ENCODE data around the gene SLC28A3. TPM values are rescaled to one million over a fixed set of nuclear protein-coding genes. Genes with fewer than 3 reads are reported as not detected.
A peak's percentile ranks its signal among the peaks of the same experiment; 100 is the strongest.

SLC28A3 gene
- polyA plus RNA-seq, 4 donors, result 0.03 to 0.11 (median 0.09) TPM; not detected in 1

DNA sequence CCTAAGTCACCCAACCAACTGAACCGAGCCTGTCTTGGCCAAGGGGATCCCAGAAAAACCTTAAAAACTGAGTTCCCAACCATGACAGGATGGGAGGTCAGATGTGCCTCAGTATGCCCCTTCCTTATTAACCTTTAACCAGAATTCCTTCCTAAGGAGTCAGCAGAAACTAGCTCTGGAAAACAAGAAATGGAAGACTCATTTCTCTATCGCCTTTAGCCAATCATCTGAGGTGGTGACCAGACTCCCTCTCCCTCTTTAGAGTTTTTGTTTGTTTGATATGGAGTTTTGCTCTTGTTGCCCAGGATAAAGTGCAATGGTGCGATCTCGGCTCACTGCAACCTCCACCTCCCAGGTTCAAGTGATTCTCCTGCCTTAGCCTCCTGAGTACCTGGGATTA is 37.5 kb downstream of the SLC28A3 start:
- no peak for DNase-seq (ENCODE audit: low read depth in 4 of 4, low spot score in 2 of 4)

DNA sequence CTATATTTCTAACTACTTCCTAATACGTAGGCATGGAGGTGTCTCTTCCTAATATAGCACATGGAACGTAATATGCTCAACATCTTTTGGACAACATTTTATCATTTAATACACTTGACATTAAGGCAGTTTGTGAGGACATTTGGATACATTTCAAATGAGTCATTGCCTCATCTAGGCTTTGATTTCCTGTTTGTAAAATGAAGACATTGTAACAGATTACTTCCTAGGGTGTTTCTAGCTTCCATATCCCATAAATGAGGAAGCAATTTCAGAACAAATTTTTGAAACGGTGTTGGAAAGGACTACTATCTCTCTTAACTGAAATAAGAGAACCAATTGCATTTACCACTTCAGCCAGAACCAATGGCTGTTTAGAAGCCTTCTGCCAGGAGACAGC is 38.7 kb downstream of the SLC28A3 start:
- DNase-seq (ENCODE audit: low read depth in 4 of 4, low spot score in 2 of 4), result no peak

DNA sequence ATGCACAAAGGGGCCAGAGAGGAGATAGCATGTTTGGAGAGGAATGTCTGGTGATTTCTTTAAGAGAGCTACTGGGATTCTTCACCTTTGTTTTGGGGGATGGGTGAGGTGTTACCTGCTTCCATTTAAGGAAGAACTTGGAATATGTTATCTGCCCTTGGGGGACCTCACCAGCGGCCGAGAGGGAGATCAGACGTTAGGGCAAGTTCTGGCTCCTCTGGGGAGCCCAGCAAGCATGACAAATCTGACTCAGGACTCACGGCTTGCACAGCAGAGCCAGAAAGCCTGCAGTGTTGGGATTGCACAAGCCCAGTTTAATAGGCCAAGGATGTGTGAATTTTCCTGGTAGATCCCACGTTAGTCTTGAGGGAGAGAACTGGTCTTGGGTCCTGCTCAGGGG is 40.3 kb downstream of the SLC28A3 start:
- DNase-seq (ENCODE audit: low read depth in 4 of 4, low spot score in 2 of 4), result no peak

DNA sequence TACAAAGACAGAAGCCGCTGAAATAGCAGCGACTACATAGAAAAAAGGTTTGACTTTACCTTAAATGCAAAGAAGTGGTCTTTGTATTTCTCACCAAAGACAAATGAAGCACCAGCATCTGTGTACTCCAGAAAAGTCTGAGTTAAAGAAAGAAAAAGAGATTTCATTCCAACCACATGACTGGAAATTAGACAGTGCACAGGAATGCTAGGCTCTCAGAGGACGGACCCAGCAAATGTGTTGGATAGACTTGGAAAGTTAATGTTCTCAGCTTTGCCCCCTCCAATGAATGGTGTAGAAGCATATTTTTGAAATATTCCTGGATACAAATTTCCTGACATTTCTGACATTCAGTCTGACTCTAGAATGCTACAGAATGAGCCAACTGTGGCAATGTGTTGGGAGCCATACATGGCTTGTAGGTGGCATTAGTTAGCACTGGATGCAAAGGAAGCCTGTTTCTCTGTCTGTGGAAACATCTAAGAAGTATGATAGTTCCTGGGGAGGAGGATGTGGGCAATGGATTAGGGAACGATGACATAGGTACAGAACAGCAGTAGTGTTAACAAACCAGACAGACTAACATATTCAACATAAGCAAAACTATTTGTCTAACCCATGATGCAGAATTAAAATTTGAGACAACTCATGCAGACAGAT is 43.3 kb downstream of the SLC28A3 start:
- no peak for DNase-seq (ENCODE audit: low read depth in 4 of 4, low spot score in 2 of 4)

DNA sequence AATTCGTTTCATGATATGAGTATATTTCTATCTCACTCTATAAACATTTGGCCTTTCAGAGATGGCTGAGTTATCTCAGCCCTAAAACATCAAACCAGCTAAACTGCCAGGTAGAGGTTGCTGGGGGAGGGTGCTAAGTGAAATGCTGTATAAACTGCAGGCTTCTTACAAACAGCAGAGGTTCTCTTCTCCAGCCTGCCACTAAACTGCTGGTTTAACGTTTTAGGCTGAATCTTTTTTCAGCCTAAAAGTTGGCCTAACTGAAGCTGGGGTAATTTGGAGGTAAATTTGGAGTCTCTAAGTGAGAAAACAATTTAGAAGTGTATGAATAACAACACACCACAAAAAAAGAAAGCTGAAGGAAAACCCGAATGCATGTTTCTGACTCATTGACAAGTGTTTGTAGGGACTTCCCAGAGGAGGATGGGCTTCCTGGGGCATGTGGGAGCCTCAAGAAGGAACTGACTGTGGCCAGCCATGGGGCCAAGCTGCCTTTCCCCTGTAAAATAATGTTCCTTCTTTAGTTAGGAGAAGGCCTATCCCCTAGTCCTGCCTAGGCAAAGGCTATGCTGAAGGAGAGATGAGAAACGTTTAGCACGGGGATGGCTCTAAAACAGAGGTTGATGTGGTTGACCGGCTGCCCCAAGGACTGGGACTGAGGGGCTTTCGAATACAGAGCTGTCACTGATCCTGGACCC is 44.3 kb downstream of the SLC28A3 start:
- no peak for DNase-seq (ENCODE audit: low read depth in 4 of 4, low spot score in 2 of 4)

DNA sequence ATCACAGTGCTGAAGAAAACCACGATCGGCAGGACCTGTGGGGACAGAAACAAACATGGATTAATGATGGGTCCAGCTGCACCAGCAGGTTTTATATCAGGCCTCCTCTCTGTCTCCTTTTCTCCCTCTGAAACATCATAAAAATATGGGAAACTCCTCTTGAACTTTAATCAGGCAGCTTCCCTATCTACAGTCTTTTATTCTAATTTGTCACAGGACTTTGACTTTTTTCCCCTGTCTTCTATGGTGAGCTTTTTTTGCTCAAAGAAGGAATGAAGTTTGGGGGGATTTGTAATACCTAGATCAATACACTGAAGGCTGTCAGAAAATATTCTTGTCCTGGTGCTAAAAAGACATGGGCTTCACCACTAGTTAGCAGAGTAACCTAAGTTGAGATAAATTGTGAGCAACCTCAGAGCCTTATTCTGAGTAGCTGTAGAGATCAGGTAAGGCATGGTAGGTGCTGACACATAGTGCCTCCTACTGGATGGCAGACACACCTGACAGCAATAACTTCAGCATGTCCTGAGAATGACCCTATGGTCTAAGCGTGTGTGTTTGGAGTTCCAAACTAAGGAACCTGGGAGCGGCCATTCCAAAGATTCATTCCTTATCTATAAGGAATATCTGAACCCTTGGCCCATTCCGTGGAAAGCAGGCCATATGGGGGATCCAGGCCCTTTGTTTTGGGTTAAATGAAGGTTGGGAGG is 46.2 kb downstream of the SLC28A3 start:
- no peak for DNase-seq (ENCODE audit: low read depth in 4 of 4, low spot score in 2 of 4)

DNA sequence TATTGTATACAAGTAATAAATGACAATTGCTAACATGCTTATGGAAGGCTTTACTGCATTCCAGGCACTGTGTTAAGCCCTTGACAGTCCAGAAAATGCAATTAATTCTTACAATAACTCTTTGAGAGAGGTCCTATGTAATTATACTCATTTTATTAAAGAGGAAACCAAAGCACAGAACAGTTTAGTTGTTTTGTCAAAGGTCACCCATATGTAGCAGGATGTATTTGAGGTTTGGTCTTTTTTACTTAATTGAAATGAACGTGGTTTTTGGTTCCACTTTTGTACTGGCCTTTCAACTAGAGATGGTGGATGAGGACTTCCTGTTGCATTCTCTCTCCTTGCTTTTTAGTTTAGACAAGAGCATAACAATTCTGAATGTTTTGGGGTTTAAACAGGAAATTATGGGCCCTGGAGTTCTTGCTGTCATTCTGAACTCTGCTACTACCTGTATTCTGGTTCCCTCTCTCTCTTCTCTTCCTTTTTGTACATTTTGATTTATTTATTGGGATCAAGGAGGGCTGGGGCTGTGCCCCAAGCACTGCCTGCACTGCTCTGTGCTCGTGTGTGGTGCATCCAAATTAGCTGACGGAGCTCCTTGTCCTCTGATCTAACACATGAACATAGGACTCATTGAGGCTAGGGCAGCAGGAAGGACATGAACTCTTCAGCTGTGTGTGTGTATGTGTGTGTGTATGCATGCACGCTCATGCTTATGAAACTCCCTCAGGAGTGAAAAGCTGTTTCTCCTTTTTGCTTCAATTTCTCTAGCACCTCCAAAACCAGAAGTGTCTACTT is 47.4 kb downstream of the SLC28A3 start:
- DNase-seq (ENCODE audit: low read depth in 4 of 4, low spot score in 2 of 4), result no peak

DNA sequence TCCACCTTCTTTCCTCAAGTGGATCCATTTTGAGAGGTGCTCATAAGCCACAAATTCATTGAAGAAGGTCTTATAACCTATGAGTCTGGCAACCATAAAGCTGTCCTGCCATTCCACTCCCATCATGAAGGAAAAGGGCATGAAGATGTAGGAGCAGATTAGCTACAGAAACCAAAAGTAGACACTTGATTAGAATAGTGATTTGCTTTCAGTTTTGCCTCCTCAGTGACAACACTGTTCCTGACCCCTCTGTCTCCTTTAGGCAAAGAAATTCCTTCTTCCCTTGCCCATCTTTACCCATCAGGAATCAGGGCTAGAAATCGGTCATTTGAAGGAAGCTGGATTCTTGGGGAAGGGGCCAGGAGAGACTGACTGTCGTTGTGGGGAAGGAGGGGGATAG is 55.2 kb downstream of the SLC28A3 start:
- DNase-seq (ENCODE audit: low read depth in 4 of 4, low spot score in 2 of 4), result no peak

DNA sequence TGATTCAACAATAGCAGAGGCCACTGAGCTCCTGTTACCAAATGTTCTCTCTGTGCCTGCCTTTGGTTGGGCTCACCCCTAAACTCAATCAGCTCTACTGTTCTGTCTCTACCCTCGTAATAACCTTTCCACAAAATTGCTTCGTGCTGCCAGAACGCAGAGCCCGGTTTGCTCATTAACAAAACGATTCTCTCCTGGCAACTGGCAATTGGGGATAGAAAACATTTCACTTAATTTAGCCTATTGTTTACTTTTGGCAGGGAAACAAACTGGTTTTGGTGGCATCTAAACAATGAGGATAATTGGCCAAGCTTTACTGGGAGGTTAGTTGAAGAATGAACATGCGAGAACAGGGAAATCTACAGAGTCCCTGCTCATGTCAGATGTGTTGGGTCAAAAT is 56.6 kb downstream of the SLC28A3 start:
- DNase-seq (ENCODE audit: low read depth in 4 of 4, low spot score in 2 of 4), result no peak

DNA sequence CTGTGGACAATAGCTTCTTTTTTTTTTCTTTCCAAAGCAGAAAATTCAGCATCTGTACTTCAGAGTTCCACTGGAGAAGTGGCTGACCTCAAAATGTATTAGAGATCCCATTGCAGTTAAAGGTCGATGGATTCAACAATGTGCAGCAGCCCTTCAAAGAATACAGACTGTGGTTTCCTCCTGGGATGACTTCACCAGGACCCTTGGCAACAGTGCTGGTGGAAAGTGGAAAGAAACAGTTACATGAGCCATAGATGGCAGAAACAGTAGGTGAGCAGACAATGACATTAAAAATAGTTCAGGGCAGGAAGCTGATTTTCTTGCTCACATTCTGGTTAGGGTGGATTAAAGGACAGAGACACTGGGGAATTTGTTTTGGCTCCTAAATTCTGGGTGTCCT is 62.4 kb downstream of the SLC28A3 start:
- DNase-seq (ENCODE audit: low read depth in 4 of 4, low spot score in 2 of 4), result no peak

DNA sequence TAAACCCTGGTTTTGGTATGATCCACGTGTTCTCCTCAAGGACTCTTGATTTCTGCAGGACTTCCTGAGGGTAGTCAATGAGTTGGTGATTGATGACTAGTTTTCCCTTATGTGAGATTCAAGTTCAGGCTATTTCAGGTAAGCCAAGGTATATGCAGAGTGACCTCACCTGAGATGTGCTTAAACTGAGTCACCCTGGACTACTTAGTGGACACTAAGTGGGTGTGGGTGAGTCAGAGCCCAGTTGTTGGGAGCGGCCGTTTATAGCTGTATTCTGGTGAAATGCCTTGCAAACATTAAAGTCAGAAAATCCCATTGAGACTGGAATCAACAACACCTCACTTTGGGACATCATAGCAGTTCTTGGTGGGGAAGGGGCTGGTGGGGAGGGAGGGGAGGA is 62.9 kb downstream of the SLC28A3 start:
- no peak for DNase-seq (ENCODE audit: low read depth in 4 of 4, low spot score in 2 of 4)

DNA sequence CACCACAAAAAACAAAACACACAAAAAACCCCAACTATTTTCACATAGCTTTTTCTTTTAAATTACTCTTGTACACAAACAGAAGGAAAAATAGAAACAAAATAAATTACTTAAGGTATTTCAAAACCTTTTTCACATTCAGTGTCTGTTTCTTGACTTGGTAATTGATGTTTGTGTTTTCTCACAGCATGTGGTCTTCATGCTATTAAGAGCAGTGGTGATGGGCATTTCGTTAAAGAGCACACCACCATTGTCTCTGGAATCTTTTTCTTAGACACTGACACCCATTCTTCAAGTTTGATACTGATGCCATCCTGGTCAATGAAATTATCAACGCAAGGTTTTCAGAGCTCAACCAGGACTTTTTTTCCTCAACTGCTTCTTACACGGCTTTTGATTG is 63.8 kb downstream of the SLC28A3 start:
- no peak for DNase-seq (ENCODE audit: low read depth in 4 of 4, low spot score in 2 of 4)

DNA sequence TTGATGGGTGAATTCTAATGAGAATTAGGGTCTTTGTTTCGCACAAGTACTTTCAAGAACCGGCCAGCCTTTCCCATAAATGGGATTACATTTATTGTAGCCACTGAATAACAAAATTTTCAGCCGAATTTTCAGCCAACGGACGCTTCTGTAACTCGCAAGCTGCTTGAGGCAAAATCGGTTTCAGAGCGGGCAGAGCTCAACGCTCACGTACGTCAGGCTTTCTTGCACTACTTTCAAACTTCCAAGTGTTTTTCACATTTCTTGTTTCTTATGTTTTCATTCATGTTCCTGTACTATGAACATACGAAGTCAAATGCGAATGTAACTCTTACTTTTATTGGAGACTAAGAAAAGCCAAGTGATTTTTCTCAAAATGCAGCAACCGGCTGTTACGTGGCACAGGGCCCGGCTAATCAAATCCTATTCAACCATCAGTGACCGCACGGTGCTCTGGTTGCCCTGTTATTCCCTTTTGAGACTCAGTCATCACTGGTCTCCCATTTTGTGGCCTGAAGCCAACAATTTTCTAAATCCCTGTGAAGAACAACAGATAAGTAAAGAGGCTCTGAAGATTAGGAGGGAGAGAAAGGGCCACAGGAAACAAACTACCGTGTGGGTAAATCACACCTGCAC is 68.5 kb downstream of the SLC28A3 start:
- DNase-seq (ENCODE audit: low read depth in 4 of 4, low spot score in 2 of 4), result no peak

DNA sequence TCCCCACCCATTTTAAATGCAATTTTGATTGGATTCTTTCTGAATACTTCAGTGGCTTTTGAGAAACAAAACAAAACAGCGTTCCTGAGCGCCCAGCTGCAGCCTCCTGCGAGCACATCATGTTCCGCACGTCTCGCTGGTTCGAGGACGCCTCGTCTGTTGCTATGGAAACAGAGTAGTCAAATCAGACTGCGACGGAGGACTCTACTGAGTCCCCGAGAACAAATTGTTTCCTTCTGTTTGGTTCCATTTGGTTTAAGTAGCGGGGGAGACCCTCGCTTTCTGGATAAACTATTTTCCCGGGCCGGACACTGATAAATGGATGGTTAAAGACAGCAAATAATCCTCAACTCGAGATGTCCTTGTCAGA is 69.0 kb downstream of the SLC28A3 start:
- peak in 3 of 4 donors; percentile 55 to 78 (median 60) for DNase-seq (ENCODE audit: low read depth in 4 of 4, low spot score in 2 of 4)

DNA sequence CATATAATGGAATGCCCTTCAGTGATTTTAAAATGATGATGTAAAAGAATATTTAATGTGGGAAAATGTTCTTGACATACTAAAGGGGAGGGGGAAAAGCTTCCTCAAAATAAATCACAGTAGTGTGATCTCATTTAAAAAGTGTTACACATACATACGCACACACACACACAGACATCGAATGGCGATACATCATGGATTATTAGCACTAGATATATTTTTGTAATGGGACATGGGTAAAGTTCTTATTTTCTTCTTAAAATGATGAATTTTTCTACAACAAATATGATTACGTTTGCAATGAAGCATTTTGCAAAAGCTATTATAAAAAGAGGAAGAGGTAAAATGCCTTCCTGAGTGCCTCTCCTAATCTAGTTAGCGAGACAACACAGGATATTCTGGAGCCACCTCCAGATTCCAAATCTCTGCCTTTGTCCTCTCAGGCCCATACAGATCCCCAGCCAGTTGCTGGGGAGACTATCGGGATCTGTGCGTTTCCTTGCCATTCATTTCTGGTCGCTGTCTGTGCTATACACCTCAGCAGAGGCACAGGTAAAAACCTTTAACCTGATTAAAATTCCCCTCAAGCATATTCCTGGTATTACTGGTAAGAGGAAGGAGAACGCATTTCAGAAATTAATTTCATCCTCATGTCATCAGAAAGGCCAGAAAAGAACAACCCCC is 69.6 kb downstream of the SLC28A3 start:
- no peak for DNase-seq (ENCODE audit: low read depth in 4 of 4, low spot score in 2 of 4)

DNA sequence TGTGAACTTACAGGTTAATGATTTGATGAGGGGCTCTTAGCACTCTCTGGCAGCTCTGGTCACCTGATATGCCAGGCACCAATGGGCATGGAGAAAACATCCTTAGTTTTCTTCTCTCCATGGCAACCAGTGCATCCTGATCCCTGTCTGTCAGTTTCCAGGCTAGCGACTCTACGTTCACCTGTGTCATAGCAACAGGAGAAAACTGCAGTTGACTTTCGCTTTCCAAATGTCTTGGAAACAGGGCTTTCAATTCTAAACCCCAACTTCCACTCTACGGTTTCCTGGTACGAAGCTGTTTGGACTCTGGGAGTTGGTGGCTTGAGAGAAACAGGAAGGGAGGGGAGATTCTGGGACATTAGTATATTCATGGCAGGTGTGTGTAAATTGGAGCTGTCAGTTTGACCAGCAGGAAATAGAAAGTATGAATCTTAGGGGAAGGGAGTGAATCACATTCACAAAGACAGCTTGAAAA is 74.4 kb downstream of the SLC28A3 start:
- DNase-seq (ENCODE audit: low read depth in 4 of 4, low spot score in 2 of 4), result no peak

DNA sequence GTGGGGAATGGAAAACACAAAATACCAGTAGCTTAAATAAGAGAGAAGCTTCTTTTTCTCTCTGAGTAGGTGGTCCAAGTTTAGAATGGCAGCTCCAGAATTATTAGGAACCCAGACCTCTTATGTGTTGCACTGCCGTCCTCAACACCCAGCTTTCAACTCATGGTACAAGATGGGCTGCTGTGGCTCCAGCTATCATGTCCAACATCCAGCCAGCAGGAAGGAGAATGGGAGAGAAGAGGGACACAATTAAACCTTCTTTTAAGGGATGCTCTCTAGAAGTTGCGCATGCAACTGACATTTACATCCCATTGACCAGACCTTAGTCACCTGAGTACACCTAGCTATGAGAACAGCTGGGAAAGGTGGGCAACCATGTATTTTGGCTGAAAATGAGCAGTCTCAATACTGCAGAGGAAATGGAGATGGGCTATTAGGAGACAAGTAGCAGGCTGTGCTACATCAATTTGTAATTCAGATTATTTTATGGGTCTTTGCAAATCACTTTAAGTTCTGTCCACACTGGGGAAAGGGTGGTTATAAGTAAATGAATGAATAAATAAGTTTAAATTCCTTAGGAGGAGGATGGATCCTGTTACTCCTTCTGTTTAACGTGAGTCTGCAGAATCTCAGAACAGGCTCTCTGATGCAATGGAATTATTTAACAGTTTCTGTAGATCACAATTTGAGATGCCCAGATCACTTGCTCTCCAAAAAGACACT is 76.1 kb downstream of the SLC28A3 start:
- DNase-seq (ENCODE audit: low read depth in 4 of 4, low spot score in 2 of 4), result no peak

DNA sequence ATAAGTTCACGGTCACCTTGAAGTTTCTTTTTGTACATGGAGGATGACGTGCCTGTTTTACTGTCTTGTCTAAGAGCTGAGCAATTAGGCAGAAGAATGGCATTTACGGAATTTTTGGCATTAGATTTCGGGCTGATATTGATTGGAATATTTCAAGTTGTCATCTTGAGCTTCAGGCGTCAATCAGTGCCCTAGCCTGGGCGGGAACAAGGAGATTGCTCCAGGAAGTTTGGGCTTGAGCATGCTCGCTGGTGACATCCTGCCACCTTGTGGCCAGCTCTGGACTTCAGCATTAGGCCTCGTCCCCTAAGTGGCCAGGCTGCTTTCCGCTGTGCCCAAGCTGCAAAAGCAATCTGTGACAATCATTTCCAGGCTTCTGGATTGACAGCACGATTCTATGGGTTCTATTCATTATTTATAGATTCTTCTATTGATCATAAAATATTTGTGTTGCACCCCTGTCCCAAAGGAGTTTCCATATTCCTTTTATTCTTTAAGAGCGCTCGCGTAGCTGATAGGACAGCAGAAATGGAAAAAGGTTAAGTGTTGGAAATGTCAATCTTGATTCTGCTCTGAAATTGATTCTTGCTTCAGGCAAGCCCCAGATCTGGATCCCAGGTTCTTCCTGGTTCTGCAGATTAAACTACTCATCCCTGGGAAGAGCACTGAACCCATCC is 79.3 kb downstream of the SLC28A3 start:
- DNase-seq (ENCODE audit: low read depth in 4 of 4, low spot score in 2 of 4), result peak in 1 of 4 donors; percentile 72

DNA sequence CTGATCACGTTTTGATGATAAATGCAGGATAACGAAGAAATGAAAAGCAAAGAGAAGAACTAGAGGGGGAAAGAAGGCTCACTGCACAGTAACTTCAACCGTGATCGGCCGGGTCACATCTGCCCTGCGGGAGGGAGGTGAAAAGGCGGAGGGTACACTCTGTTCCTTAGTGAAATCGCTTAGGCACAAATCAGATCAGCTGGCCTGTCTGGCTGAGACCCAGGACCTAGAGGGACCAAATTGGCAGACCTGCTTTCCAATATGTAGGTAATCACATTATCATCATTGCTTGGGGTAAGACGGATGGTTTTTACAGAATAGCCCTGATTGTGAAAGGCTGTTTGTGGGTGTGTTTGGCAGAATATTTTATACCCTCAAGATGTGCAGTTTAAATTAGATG is 82.2 kb downstream of the SLC28A3 start:
- DNase-seq (ENCODE audit: low read depth in 4 of 4, low spot score in 2 of 4), result no peak
